Caco-2 (cell line): ENCODE results near the gene ZNF318. TPM values are rescaled to one million over a fixed set of nuclear protein-coding genes. Genes with fewer than 3 reads are reported as not detected.

Experiments
- BruUV-seq: library from RNA; stranded (reverse); fragments of 400-500 nt; replicated peaks from 2 replicates; lab custom pipeline; 2021; lab: Mats Ljungman, UMichigan
- CTCF ChIA-PET: fragments of 300-600 bp; sonication (Branson Sonifier 250); formaldehyde crosslinking; loops from one replicate; lab custom pipeline; 2022; ENCODE audit warnings: antibody characterized with exemption; lab: Charles Lee
- POLR2A ChIA-PET: fragments of 300-600 bp; sonication (Branson Sonifier 250); formaldehyde crosslinking; loops from one replicate; lab custom pipeline; 2022; ENCODE audit warnings: antibody characterized with exemption; lab: Charles Lee
- DNase-seq, 2 experiments: peaks; one replicate each; pipeline versions ENCODE4 v3.0.0 to v3.0.0-alpha.2; 2020 to 2022
- H3K27me3 ChIP-seq: replicated peaks from 2 replicates; pipeline ENCODE4 v1.6.0; 2011; ENCODE audit warnings: low read length; ENCODE audit not compliant: control insufficient read depth, insufficient read depth
- H3K36me3 ChIP-seq: 2 replicates; pipeline ENCODE4 v1.5.1; 2011; ENCODE audit warnings: low read length; ENCODE audit not compliant: control insufficient read depth, insufficient read depth
- H3K4me1 ChIP-seq: fragments of 250-450 bp; sonication (Bioruptor Pico); 2 replicates; pipeline ENCODE4 v1.5.1; 2020; ENCODE audit warnings: mild to moderate bottlenecking
- H3K4me3 ChIP-seq: 2 replicates; pipeline ENCODE4 v1.5.1; 2011; ENCODE audit warnings: low read depth, mild to moderate bottlenecking, control low read depth, low read length
- H3K9me3 ChIP-seq: fragments of 250-450 bp; sonication (Bioruptor Pico); 2 replicates; pipeline ENCODE4 v1.5.1; 2020; ENCODE audit warnings: mild to moderate bottlenecking, moderate library complexity
- H3K27ac Mint-ChIP-seq: one replicate; pipeline ENCODE4 v1.8.0; 2022; ENCODE audit warnings: mixed read lengths; ENCODE audit not compliant: unreplicated experiment
- H3K27me3 Mint-ChIP-seq: one replicate; pipeline ENCODE4 v1.8.0; 2022; ENCODE audit warnings: mixed read lengths; ENCODE audit not compliant: insufficient read depth, unreplicated experiment
- H3K36me3 Mint-ChIP-seq: one replicate; pipeline ENCODE4 v1.8.0; 2022; ENCODE audit warnings: mild to moderate bottlenecking, mixed read lengths; ENCODE audit not compliant: insufficient read depth, unreplicated experiment
- H3K4me1 Mint-ChIP-seq: one replicate; pipeline ENCODE4 v1.8.0; 2022; ENCODE audit warnings: low read depth, mixed read lengths; ENCODE audit not compliant: unreplicated experiment
- H3K4me3 Mint-ChIP-seq: one replicate; pipeline ENCODE4 v1.8.0; 2022; ENCODE audit warnings: mild to moderate bottlenecking, moderate library complexity, mixed read lengths; ENCODE audit not compliant: unreplicated experiment
- H3K9me3 Mint-ChIP-seq: one replicate; pipeline ENCODE4 v1.8.0; 2022; ENCODE audit warnings: mixed read lengths; ENCODE audit not compliant: unreplicated experiment
- intact Hi-C: fragments of 100-400 bp; cut with micrococcal nuclease; formaldehyde crosslinking; loops from one replicate; pipeline ENCODE4 v1.10.0; 2022; ENCODE audit not compliant: unreplicated experiment
- total RNA-seq: library from RNA; stranded (reverse); gene quantifications from 2 replicates; pipeline ENCODE4 v1.2.3, GENCODE V29; 2022
- TF ChIP-seq, protein P1 (sequence below), 2 experiments: fragments of 200-600 bp in 1 of 2; IDR thresholded peaks; 1 replicate in 1 of 2; 2 replicates in 1 of 2; pipeline versions ENCODE4 v1.5.1 to v1.8.0; 2011 to 2022; ENCODE audit warnings: antibody characterized with exemption in 1 of 2, control low read depth in 1 of 2, inconsistent platforms in 1 of 2, low read depth in 1 of 2, low read length in 1 of 2, mild to moderate bottlenecking in 1 of 2, moderate library complexity in 1 of 2; ENCODE audit not compliant: insufficient read depth in 1 of 2, severe bottlenecking in 1 of 2, unreplicated experiment in 1 of 2

ZNF318 gene
- total RNA-seq, 1 experiment from 2014 or later: 11.7 TPM

DNA sequence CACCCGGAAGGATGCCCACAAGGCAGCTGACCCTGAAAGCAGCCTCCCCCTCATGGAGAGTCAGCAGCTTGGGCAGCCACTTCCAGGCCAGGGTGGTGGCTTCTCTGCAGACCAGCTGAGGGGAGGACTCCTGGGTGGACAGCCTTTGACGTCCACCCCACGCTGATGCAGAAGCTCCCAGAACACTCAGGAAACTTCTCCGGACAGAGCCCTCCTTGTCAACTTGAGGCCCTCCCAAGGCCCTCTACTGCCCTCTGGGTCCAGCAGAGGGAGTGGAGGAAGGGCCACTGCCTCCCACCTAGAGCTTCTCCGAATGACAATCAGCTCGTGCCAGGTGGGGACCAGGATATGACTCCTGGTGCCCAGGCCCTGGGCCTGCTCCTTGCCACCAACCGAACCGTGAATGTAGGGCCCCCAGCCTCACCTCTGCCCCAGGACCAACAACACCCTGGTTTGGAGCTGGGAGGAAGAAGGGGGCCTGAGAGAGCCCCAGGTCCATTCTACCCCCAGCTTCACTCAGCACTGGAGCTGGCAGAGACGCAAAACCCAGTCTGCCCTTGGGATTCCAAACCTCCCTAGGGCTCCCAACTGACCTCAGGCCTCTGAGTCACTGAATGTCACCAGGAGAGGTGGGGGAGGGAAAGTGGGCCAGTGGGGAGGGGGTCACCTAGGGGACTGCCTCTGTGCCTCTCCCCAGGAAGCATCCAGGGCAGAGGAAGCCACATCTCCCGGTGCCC is 82.3 kb downstream of the ZNF318 start:
- no peaks in the 10 kb centered on the region for H3K36me3 ChIP-seq
- BruUV-seq: no TSS peak
- Mint-ChIP-seq H3K4me3 (no peak overlapping the region), H3K9me3 (no peaks in the 10 kb centered on the region), H3K36me3 (no peaks in the 10 kb centered on the region), H3K4me1 (no peaks in the 10 kb centered on the region), H3K27me3 (no peaks in the 10 kb centered on the region), H3K27ac (no peak overlapping the region)
- no peaks in the 10 kb centered on the region for H3K9me3 ChIP-seq
- peak in 1 of 2 experiments; percentile 26 for DNase-seq
- CTCF ChIA-PET: interaction anchor here (0.6 to 1.8 kb wide), 4 partner anchors 19 to 579 kb away, joined by 3 to 19 read pairs (median 10); partner anchors contain the start of gene DNPH1
- H3K27me3 ChIP-seq: no peaks in the 10 kb centered on the region
- POLR2A ChIA-PET: interaction anchor here (0.8 kb wide), 1 partner anchor 58 kb away, joined by 3 read pairs; the partner anchor contains the start of gene DNPH1
- no peak overlapping the region for H3K4me3 ChIP-seq
- intact Hi-C loops: no loop called here
- H3K4me1 ChIP-seq: peaks cover under 1% of the 10 kb centered on the region; the same call in 1 of the 2 replicates
- TF ChIP-seq, protein P1, sequence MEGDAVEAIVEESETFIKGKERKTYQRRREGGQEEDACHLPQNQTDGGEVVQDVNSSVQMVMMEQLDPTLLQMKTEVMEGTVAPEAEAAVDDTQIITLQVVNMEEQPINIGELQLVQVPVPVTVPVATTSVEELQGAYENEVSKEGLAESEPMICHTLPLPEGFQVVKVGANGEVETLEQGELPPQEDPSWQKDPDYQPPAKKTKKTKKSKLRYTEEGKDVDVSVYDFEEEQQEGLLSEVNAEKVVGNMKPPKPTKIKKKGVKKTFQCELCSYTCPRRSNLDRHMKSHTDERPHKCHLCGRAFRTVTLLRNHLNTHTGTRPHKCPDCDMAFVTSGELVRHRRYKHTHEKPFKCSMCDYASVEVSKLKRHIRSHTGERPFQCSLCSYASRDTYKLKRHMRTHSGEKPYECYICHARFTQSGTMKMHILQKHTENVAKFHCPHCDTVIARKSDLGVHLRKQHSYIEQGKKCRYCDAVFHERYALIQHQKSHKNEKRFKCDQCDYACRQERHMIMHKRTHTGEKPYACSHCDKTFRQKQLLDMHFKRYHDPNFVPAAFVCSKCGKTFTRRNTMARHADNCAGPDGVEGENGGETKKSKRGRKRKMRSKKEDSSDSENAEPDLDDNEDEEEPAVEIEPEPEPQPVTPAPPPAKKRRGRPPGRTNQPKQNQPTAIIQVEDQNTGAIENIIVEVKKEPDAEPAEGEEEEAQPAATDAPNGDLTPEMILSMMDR (IDR thresholded peaks at IDR 0.05; ENCODE audit: insufficient read depth in 1 of 2, low read depth in 1 of 2, low read length in 1 of 2, severe bottlenecking in 1 of 2, unreplicated experiment in 1 of 2): peak; percentile 26 to 61

DNA sequence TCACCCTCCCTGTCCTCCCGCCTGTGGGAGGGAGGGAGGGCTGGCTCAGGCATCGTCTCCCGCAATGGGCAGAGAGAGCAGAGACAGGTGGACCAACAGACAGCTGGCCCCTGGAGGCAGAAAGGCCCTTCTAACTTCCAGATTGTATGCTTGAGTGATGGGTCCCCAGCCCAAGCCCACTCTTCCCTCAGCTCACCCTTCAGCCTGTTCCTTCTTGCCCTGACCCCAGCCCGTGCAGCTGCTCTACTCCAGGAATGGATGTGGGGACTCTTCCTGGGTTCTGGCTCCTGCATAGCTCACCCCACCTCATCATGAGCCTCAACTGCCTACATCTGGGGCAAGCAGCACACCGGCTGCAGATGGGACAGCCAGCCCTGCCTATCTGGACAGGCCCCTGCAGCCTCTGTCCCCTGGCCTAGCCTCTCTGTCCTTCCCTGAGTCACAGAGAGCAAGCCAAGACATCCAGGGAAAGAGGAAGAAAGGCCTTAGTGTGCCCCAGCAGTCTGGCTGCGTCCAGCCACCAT is 82.9 kb downstream of the ZNF318 start:
- no peaks in the 10 kb centered on the region for H3K27me3 Mint-ChIP-seq
- Histone ChIP-seq H3K4me1 (peaks cover 5% of the 10 kb centered on the region; the same call in 1 of the 2 replicates), H3K4me3 (no peak overlapping the region), H3K9me3 (no peaks in the 10 kb centered on the region), H3K27me3 (no peaks in the 10 kb centered on the region), H3K36me3 (no peaks in the 10 kb centered on the region)
- no peak overlapping the region for H3K27ac Mint-ChIP-seq
- H3K4me3 Mint-ChIP-seq: no peak overlapping the region
- TF ChIP-seq, protein P1 (IDR thresholded peaks at IDR 0.05; ENCODE audit: insufficient read depth in 1 of 2, low read depth in 1 of 2, low read length in 1 of 2, severe bottlenecking in 1 of 2, unreplicated experiment in 1 of 2): no peak
- intact Hi-C loops: no loop called here
- CTCF ChIA-PET: interaction anchor here (1.1 to 1.8 kb wide), 3 partner anchors 19 to 57 kb away, joined by 3 to 19 read pairs (median 17); partner anchors contain the start of gene DNPH1
- no peaks in the 10 kb centered on the region for H3K9me3 Mint-ChIP-seq
- no peaks in the 10 kb centered on the region for H3K36me3 Mint-ChIP-seq
- POLR2A ChIA-PET: interaction anchor here (0.8 kb wide), 1 partner anchor 57 kb away, joined by 3 read pairs; the partner anchor contains the start of gene DNPH1
- BruUV-seq: no TSS peak
- peaks cover 4% of the 10 kb centered on the region for H3K4me1 Mint-ChIP-seq
- no peak for DNase-seq

Other genes starting within 250 kb of the ZNF318 start
- 31.3 and 32.1 TPM in 2 replicates for gene SRF, start 198.4 kb downstream of the ZNF318 start, total RNA-seq
- 16.7 and 16.8 TPM in 2 replicates for gene CUL9, start 187.5 kb downstream of the ZNF318 start, total RNA-seq
- 56.1 and 62.6 TPM in 2 replicates for gene DNPH1, start 140.2 kb downstream of the ZNF318 start, total RNA-seq
- gene TTBK1, start 126.2 kb downstream of the ZNF318 start, total RNA-seq: 0.51 and 0.61 TPM in 2 replicates
- not detected in 2 replicates for gene SLC22A7, start 71.4 kb downstream of the ZNF318 start, total RNA-seq
- not detected in 2 replicates for gene CRIP3, start 60.8 kb downstream of the ZNF318 start, total RNA-seq
- gene ABCC10, start 57.9 kb upstream of the ZNF318 start, total RNA-seq: 40.1 and 45.1 TPM in 2 replicates
- 0.75 and 1.2 TPM in 2 replicates for gene DLK2, start 85.9 kb upstream of the ZNF318 start, total RNA-seq
- 34.0 and 39.4 TPM in 2 replicates for gene TJAP1, start 107.9 kb upstream of the ZNF318 start, total RNA-seq
- gene LRRC73, start 140.7 kb upstream of the ZNF318 start, total RNA-seq: 0.14 and 0.19 TPM in 2 replicates
- gene YIPF3, start 147.3 kb upstream of the ZNF318 start, total RNA-seq: 83.3 and 99.8 TPM in 2 replicates
- gene POLR1C, start 147.4 kb upstream of the ZNF318 start, total RNA-seq: 43.7 and 45.1 TPM in 2 replicates
- gene XPO5, start 206.4 kb upstream of the ZNF318 start, total RNA-seq: 79.3 and 93.4 TPM in 2 replicates
- gene POLH, start 206.5 kb upstream of the ZNF318 start, total RNA-seq: 12.3 and 14.2 TPM in 2 replicates